ENCODE results near the gene DR1.

DNA sequence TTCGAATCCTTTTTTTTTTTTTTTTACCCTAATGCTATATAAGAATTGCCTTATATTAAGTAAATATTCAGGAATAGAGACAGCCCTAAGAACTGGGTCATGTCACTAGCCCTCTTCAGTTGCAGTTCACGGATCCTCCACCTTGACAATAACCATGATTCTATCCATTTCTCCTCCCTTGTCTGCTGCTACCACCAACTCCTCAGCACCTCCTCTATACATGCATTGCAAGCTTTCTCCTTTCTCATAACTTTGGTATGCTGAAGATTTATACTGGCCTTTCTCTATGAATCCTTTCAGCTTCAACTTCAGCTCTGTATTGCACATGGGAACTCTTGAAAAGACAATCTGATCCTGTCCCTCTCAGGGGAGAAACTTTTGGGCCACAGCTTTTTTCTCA is 14.3 kb upstream of the DR1 start:
- TF ChIP-seq, protein P1, sequence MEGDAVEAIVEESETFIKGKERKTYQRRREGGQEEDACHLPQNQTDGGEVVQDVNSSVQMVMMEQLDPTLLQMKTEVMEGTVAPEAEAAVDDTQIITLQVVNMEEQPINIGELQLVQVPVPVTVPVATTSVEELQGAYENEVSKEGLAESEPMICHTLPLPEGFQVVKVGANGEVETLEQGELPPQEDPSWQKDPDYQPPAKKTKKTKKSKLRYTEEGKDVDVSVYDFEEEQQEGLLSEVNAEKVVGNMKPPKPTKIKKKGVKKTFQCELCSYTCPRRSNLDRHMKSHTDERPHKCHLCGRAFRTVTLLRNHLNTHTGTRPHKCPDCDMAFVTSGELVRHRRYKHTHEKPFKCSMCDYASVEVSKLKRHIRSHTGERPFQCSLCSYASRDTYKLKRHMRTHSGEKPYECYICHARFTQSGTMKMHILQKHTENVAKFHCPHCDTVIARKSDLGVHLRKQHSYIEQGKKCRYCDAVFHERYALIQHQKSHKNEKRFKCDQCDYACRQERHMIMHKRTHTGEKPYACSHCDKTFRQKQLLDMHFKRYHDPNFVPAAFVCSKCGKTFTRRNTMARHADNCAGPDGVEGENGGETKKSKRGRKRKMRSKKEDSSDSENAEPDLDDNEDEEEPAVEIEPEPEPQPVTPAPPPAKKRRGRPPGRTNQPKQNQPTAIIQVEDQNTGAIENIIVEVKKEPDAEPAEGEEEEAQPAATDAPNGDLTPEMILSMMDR (IDR thresholded peaks at IDR 0.05), result no peak
- TF ChIP-seq POLR2A (IDR thresholded peaks at IDR 0.05), result no peak
